SK-N-SH treated with all-trans-retinoic acid at 6 μM for 48 hours (cell line): ENCODE measurements around the gene ADORA2A.

ENCODE experiments used
- ARNTL ChIP-seq: fragments of 450-650 bp; formaldehyde crosslinking; IDR thresholded peaks from 2 replicates; pipeline ENCODE4 v1.5.0; 2020; ENCODE audit warnings: low read depth, mild to moderate bottlenecking, moderate library complexity, borderline replicate concordance
- BACH2 ChIP-seq: fragments of 250-450 bp; sonication (Bioruptor Pico); IDR thresholded peaks from 2 replicates; pipeline ENCODE4 v1.9.0; 2021; ENCODE audit warnings: mild to moderate bottlenecking, borderline replicate concordance
- CSDC2 ChIP-seq: fragments of 250-450 bp; sonication (Bioruptor Pico); IDR thresholded peaks from 2 replicates; pipeline ENCODE4 v1.5.0; 2020; ENCODE audit warnings: mild to moderate bottlenecking, moderate library complexity
- ISL1 ChIP-seq: fragments of 250-450 bp; sonication (Bioruptor Pico); IDR thresholded peaks from 2 replicates; pipeline ENCODE4 v2.1.2; 2022; ENCODE audit warnings: mild to moderate bottlenecking, moderate library complexity
- RARB ChIP-seq: fragments of 250-450 bp; sonication (Bioruptor Pico); IDR thresholded peaks from 2 replicates; pipeline ENCODE4 v1.8.0; 2021; ENCODE audit warnings: mild to moderate bottlenecking, moderate library complexity
- TSHZ2 ChIP-seq: fragments of 250-450 bp; sonication (Bioruptor Pico); IDR thresholded peaks from 2 replicates; pipeline ENCODE4 v1.5.0; 2020; ENCODE audit warnings: mild to moderate bottlenecking, moderate library complexity
- TF ChIP-seq, protein P1 (sequence below): fragments of 250-450 bp; sonication (Bioruptor Pico); IDR thresholded peaks from 2 replicates; pipeline ENCODE4 v1.8.0; 2020; ENCODE audit warnings: mild to moderate bottlenecking, moderate library complexity, borderline replicate concordance
- TF ChIP-seq, protein P2 (sequence below): fragments of 250-450 bp; sonication (Bioruptor Pico); IDR thresholded peaks from 2 replicates; pipeline ENCODE4 v1.5.1; 2020; ENCODE audit warnings: low read depth, mild to moderate bottlenecking, moderate library complexity

DNA sequence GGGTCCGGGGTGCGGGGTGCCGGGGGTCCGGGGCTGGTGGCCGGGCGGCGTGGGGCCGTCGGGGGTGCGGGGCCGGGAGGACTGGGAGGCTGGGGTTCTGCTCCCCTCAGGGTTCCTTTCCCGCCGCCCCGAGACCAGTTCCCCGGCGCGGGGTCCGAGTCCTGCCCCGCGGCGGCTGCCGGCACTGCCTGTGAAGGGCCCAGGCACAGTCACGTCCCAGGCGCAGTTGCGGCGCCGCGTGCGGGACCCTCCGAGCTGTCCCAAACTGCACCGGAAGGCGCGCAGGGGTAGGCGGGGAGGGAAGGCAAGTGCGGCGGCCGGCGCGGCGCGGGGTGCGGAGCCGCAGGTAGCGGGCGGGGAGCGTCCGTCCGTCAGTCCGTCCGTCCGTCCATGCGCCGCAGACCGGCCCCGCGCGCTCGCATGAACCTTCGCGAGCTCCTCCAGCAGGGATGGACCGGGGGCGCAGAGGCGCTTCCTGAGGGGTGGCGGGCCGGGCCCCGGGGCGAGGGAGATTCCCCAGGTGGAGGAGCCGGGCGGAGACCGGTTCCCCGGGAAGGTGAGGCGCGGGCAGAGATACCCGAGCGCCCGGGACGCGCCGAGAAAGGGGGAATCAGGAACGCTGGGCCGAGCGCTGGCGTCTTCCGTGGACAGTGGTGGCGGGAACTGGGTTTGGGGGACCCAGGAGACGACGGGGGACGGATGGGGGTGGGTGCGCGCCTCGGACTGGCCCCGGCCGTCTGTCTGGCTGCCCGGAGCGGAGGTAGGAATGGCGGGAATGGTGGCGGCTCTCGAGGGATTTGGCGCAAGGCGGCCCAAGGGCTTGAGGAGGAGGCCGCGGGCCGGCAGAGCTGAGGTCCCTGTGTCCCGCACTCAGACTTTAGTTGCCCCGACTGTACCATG, 3.1 kb upstream of the ADORA2A start:
- TF ChIP-seq, protein P1, sequence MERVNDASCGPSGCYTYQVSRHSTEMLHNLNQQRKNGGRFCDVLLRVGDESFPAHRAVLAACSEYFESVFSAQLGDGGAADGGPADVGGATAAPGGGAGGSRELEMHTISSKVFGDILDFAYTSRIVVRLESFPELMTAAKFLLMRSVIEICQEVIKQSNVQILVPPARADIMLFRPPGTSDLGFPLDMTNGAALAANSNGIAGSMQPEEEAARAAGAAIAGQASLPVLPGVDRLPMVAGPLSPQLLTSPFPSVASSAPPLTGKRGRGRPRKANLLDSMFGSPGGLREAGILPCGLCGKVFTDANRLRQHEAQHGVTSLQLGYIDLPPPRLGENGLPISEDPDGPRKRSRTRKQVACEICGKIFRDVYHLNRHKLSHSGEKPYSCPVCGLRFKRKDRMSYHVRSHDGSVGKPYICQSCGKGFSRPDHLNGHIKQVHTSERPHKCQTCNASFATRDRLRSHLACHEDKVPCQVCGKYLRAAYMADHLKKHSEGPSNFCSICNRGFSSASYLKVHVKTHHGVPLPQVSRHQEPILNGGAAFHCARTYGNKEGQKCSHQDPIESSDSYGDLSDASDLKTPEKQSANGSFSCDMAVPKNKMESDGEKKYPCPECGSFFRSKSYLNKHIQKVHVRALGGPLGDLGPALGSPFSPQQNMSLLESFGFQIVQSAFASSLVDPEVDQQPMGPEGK (CRISPR knock-in tag): no peak
- TF ChIP-seq TSHZ2: no peak
- TF ChIP-seq ARNTL (CRISPR knock-in tag): no peak
- TF ChIP-seq RARB (CRISPR knock-in tag): no peak
- TF ChIP-seq ISL1: no peak
- TF ChIP-seq CSDC2: no peak
- TF ChIP-seq, protein P2, sequence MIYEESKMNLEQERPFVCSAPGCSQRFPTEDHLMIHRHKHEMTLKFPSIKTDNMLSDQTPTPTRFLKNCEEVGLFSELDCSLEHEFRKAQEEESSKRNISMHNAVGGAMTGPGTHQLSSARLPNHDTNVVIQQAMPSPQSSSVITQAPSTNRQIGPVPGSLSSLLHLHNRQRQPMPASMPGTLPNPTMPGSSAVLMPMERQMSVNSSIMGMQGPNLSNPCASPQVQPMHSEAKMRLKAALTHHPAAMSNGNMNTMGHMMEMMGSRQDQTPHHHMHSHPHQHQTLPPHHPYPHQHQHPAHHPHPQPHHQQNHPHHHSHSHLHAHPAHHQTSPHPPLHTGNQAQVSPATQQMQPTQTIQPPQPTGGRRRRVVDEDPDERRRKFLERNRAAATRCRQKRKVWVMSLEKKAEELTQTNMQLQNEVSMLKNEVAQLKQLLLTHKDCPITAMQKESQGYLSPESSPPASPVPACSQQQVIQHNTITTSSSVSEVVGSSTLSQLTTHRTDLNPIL (CRISPR knock-in tag): no peak
- TF ChIP-seq BACH2: no peak
